A673 (cell line): ENCODE data around the gene RNF148. TPM values are rescaled to one million over a fixed set of nuclear protein-coding genes. Genes with fewer than 3 reads are reported as not detected.

Experiments used
- BruUV-seq: library from RNA; stranded (reverse); fragments of 400-500 nt; replicated peaks from 2 replicates; lab custom pipeline; 2021; lab: Mats Ljungman, UMichigan
- CTCF ChIA-PET: fragments of 300-600 bp; sonication (Branson Sonifier 250); formaldehyde crosslinking; loops from one replicate; lab custom pipeline; 2022; ENCODE audit warnings: antibody characterized with exemption; lab: Charles Lee
- POLR2A ChIA-PET: fragments of 300-600 bp; sonication (Branson Sonifier 250); formaldehyde crosslinking; loops from one replicate; lab custom pipeline; 2022; ENCODE audit warnings: antibody characterized with exemption; ENCODE audit not compliant: low non-redundant PET; lab: Charles Lee
- DNase-seq: peaks from one replicate; pipeline ENCODE4 v3.0.0-alpha.2; 2015; ENCODE audit warnings: low spot score
- H3K27ac ChIP-seq: fragments of 200-600 bp; sonication (generic); 2 replicates; pipeline ENCODE4 v1.5.1; 2016; ENCODE audit warnings: mixed run types, low read depth, mild to moderate bottlenecking, mixed read lengths, antibody characterized with exemption, low read length; ENCODE audit not compliant: poor library complexity, severe bottlenecking
- H3K27me3 ChIP-seq: fragments of 200-600 bp; sonication (generic); replicated peaks from 2 replicates; pipeline ENCODE4 v1.6.1; 2017; ENCODE audit warnings: mixed run types, low read depth, mild to moderate bottlenecking, mixed read lengths, antibody characterized with exemption, low read length; ENCODE audit not compliant: insufficient read depth, poor library complexity
- H3K36me3 ChIP-seq: fragments of 200-600 bp; sonication (generic); 2 replicates; pipeline ENCODE4 v1.6.1; 2016; ENCODE audit warnings: mixed run types, mild to moderate bottlenecking, mixed read lengths, antibody characterized with exemption, low read length; ENCODE audit not compliant: insufficient read depth, poor library complexity, severe bottlenecking
- H3K4me1 ChIP-seq: fragments of 200-600 bp; sonication (generic); 2 replicates; pipeline ENCODE4 v1.6.1; 2017; ENCODE audit warnings: mixed run types, mild to moderate bottlenecking, mixed read lengths, antibody characterized with exemption, low read length; ENCODE audit not compliant: insufficient read depth, poor library complexity, severe bottlenecking
- H3K4me3 ChIP-seq: fragments of 200-600 bp; sonication (generic); 2 replicates; pipeline ENCODE4 v1.5.1; 2016; ENCODE audit warnings: low read depth, mixed run types, mild to moderate bottlenecking, mixed read lengths, low read length; ENCODE audit not compliant: poor library complexity, severe bottlenecking
- H3K9me3 ChIP-seq: fragments of 200-600 bp; sonication (generic); 2 replicates; pipeline ENCODE4 v1.6.1; 2016; ENCODE audit warnings: mixed run types, low read depth, mild to moderate bottlenecking, mixed read lengths, antibody characterized with exemption, low read length; ENCODE audit not compliant: poor library complexity, severe bottlenecking
- CTCF ChIP-seq: fragments of 300-800, 200-600 bp; sonication (generic); conservative IDR thresholded peaks from 2 replicates; pipeline ENCODE4 v1.5.1; 2017; ENCODE audit warnings: low read depth, mild to moderate bottlenecking, antibody characterized with exemption, low read length, moderate library complexity, mixed read lengths
- EZH2 ChIP-seq: fragments of 200-600 bp; sonication (generic); IDR thresholded peaks from 2 replicates; pipeline ENCODE4 v1.6.1; 2017; ENCODE audit warnings: borderline replicate concordance, low read depth, mild to moderate bottlenecking, mixed read lengths, antibody characterized with exemption, low read length; ENCODE audit not compliant: poor library complexity, severe bottlenecking
- intact Hi-C: fragments of 100-400 bp; cut with micrococcal nuclease; formaldehyde crosslinking; loops from one replicate; pipeline ENCODE4 v1.10.0; 2022; ENCODE audit not compliant: unreplicated experiment
- total RNA-seq: library from RNA; stranded (reverse); gene quantifications from 2 replicates; pipeline ENCODE4 v1.2.3, GENCODE V29; 2021

Gene RNF148
- total RNA-seq, 1 experiment from 2014 or later, result 5.4 TPM

GRCh38 chr7:122717356-122718089 is 14.8 kb upstream of the RNF148 start:
- no peaks in the 10 kb centered on the region for H3K27me3 ChIP-seq
- BruUV-seq, result no TSS peak
- intact Hi-C loops, result no loop called here
- TF ChIP-seq EZH2 (no peak), CTCF (no peak)
- ChIA-PET POLR2A (no interaction called here), CTCF (no interaction called here)
- no peaks in the 10 kb centered on the region for H3K9me3 ChIP-seq
- H3K36me3 ChIP-seq, result no peaks in the 10 kb centered on the region
- no peaks in the 10 kb centered on the region for H3K4me1 ChIP-seq
- H3K27ac ChIP-seq, result no peak overlapping the region
- no peak overlapping the region for H3K4me3 ChIP-seq
- DNase-seq, result no peak

DNA sequence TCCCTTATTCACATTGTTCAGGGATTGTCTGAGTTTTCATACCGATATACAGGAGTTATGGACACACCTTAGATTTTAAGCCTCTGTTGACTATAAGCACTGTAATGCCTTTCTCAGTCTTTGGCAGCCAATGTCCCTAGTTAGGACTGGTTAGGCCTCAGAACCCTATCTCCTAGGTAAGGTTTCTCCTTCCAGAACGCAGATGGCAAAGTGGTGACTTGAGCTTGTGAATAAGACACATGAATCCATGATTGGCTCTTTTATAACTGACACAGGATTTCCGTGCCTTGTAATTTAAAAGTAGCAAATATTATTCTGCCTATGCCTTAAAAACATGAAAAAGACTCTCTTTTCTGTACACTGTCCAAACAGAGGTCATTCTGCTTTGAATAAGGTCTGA is 12.5 kb upstream of the RNF148 start:
- CTCF ChIA-PET, result no interaction called here
- no peak for TF ChIP-seq CTCF
- no peak for DNase-seq
- Histone ChIP-seq H3K4me1 (no peaks in the 10 kb centered on the region), H3K9me3 (no peaks in the 10 kb centered on the region), H3K27me3 (no peaks in the 10 kb centered on the region), H3K4me3 (no peak overlapping the region), H3K36me3 (no peaks in the 10 kb centered on the region), H3K27ac (no peak overlapping the region)
- BruUV-seq, result no TSS peak
- POLR2A ChIA-PET, result no interaction called here
- intact Hi-C loops, result no loop called here

GRCh38 chr7:122710916-122711315 is 8.2 kb upstream of the RNF148 start:
- H3K36me3 ChIP-seq, result no peaks in the 10 kb centered on the region
- no peaks in the 10 kb centered on the region for H3K9me3 ChIP-seq
- BruUV-seq, result no TSS peak
- ChIA-PET POLR2A (interaction anchor here (0.7 kb wide), 1 partner anchor 1237 kb away, joined by 3 read pairs; no protein-coding TSS in a partner anchor), CTCF (no interaction called here)
- intact Hi-C loops, result no loop called here
- no peaks in the 10 kb centered on the region for H3K4me1 ChIP-seq
- TF ChIP-seq EZH2, result no peak
- TF ChIP-seq CTCF, result no peak
- no peak overlapping the region for H3K4me3 ChIP-seq
- H3K27ac ChIP-seq, result no peak overlapping the region
- DNase-seq, result no peak
- no peaks in the 10 kb centered on the region for H3K27me3 ChIP-seq
